NCI-H345 (cell line): ENCODE measurements around the gene LRPPRC.

Source experiments
- DNase-seq: peaks from one replicate; lab custom pipeline; 2025; lab: John Stamatoyannopoulos, UW

The LRPPRC gene

DNA sequence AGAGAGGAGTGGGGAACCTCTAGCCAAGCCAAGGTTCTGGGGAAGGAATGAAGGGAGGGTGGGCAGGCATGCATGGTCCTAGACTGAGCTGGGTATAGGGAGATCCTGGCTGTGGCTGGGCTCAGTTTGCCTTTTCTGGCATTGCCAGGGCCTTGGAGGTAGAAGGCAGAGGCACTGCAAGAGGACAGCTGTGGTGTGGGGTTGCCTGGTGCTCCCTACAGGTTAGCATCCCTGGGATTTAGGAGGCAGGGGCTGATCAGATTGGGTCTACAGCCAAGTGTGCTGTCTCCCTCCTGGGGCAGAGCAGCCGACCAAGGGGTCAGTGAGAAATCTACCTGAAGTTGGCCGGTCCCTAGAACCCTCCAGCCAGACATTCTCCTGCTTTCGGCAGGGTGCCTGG, 141.1 kb downstream of the LRPPRC start:
- no peak for DNase-seq

DNA sequence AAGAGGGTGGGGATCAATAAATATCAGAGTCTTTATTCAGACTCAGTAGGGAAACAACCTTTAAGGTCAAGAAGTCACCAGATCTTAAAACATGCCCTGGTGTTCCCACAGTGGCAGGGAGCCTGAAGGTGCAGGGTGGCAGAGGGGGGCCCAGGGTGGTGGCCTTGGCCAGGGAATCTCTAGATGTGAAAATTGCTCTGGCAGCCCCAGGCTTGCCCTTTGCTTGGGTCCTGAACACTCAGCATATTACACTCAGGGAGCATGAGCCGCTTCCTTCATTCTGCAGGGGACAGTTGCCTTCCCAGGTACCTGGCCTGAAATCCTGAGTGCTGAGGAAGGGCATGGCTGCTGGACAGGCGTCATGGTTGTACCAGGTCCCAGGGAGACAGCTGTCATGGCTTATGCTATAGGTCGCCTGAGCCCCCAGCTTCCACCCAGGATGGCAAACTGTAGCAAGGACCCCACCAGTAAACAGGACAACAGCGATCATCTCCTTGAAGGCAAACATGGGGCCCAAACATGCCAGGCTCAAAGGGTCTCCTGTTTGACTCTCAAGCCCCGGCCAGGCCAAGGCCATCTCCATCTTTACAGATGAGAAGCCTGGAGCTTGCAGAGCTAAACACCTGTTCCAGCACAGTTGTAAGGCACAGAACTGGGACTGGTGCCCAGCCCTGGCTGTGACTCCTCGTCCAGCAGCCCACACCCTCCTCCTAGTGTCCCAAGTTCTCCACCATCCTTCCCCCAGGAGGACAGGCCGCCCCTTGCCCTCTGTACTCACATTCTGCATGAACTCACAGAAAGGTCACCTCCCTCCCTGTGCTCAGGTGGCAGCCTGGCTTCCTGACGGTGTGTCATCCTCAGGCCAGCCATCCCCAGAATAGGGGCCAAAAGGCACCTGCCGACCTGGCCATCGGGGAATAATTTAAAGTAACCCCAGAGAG, 142.4 kb downstream of the LRPPRC start:
- no peak for DNase-seq

DNA sequence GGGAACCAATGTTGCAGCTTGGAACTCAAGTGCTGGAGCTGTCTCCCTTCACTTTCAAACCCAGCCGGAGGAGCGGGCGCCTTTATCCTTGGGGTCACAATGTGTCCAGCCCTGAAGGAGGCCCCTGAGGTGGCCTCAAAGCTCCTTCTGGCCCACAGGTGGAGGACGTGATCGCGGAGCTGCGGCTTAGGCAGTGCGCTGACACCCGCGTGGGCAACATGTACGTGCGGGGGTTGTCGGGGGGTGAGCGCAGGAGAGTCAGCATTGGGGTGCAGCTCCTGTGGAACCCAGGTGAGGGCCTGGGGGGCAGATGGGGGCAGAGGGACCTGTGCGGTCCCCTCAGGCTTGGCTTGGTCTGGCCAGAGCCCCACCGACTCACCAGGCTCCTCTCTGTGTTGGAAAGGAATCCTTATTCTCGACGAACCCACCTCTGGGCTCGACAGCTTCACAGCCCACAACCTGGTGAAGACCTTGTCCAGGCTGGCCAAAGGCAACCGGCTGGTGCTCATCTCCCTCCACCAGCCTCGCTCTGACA, 143.5 kb downstream of the LRPPRC start:
- DNase-seq = no peak

DNA sequence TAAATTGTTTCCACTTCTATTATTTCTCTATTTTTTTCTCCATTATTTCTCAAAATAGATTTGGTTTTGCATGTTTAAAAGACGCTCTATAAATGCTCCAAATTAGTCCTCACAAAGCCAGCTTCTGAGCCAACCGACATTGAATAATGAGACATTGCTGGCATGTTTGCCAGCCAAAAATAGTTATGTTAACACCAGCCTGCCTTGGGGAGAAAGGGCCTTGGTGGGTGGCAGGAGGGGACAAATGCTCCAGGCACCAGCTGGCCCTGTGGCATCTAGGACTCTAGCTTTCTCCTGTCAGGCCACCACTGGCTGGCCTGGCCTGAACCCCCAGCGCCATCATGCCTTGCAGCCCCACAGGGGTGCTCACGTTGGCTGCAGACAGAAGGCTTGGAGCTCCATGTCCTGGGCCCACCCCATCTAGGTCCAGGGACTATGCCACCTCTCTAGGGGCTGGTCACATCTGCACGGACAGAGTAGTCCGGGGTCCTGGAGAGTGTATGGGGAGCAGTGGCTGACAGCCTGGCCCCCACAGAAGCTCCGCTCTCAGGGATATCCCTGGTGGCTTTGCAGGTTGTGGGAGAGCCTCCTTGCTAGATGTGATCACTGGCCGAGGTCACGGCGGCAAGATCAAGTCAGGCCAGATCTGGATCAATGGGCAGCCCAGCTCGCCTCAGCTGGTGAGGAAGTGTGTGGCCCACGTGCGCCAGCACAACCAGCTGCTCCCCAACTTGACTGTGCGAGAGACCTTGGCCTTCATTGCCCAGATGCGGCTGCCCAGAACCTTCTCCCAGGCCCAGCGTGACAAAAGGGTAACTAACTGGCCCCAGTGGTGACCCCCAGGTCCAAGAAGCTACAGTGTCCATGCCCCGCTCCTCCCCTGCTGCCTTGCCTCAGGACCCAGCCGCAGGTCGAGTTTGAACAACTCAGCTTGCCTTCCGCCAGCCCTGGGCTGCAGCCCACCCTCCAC, 144.5 kb downstream of the LRPPRC start:
- no peak for DNase-seq

DNA sequence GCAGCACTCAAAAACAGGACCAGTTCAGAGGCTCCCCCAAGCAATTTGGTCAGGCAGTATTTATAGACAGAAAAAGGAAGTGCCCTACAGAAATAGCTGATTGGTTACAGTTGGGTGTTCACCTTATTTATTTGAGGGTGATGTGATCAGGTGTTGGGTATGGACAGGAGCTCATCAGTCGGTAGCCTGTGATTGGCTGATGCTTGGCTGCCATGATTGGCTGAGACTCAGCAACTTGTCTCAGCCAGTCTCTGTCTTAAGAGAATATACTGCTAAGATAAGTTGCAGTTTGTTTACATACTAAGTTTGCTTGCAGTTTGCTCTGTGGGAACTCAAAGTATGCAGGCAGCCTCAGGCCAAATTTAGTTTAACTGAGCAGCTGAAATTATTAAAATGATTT, 147.6 kb downstream of the LRPPRC start:
- no peak for DNase-seq

DNA sequence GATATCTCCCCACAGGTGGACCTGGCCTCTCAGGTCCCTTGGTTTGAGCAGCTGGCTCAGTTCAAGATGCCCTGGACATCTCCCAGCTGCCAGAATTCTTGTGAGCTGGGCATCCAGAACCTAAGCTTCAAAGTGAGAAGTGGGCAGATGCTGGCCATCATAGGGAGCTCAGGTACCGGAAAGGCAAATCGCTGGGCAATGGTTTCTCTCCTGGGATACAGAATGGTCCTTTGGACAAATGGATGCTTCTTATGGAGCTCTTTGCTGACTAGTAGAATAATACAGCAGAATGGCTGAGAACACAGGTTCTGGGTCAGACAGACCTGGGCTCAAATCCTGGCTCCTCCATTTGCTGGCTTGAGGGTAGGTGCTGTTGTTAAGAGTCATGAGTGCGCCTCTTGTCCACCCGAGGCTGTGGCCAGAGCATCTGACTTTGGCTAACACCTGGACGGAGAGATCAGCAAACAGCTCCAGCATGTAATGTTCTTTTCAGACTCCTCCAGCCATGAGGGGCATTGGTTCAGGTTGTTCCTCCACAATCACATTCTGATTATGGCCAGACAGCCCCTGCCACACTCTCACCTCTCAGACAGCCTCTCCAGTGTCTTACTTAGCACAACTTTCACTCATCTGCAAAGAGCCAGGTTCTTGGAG, 149.5 kb downstream of the LRPPRC start:
- DNase-seq = no peak

DNA sequence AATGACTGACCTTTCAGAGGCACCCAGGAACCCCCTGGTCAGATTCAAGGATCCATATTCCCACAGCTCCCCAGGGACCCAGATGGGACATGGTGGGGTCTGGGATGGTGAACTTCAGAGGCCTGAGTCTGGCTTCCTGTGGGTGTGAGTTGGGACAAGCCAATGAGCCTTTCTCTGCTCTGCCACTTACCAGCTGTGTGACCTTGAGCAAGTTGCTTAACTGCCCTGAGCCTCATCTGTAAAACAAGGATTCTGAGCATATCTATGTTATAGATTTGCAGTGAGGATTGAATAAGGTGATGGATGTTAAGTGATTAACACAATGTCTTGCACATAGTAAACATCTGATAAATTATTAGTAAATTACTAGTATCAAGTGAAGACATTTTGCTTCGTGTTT, 150.6 kb downstream of the LRPPRC start:
- no peak for DNase-seq

DNA sequence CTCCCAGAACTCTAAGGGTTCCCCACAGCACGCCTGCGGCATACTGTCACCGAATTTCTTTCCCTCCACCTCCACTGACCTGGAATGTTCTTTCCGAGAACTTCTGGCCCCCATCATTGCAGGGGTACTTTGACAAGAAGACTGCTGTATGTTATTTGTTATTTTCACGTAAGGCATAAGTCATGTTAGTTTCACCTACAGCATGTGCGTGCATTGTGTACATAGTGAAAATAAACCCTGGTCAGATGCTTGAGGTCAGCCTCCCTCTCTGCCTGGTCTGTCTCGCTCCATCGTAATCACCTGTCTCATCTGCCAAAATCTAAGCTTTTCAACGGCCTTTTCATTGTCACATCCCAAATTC, 152.9 kb downstream of the LRPPRC start:
- DNase-seq = no peak

DNA sequence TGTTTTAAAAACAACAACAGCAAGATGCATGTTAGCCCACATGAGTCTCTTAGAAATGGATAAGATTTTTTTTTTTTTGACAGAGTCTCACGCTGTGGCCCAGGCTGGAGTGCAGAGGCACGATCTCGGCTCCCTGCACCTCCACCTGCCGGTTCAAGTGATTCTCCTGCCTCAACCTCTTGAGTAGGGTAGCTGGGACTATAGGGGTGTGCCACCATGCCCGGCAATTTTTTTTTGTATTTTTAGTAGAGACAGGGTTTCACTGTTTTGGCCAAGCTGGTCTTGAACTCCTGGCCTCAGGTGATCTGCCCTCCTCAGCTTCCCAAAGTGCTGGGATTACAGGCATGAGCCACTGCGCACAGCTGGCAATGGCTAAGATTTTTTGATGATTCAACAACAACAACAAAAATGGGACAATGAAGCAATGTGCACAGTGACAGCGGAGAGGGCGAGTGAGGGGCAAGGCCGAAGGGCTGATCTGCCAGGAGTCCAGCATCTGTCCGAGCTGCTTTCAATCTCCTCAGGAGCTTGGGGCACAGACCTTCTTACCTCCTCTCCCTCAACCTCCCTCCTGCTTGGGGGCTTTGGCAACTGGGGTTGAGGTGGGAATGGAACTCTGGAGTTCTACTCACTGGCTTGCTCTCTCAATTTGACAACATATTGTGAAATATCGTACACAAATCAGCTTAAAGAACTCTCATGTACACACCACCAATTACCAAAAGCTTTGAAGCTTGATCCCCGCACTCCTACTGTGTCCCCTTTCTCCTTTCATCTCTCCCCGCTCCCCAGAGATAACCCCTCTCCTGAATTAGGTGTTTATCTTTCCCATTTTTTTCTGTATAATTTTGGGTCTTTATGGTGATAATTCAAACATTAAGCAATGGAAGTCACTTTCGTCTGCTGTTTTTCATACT, 153.6 kb downstream of the LRPPRC start:
- DNase-seq = no peak

DNA sequence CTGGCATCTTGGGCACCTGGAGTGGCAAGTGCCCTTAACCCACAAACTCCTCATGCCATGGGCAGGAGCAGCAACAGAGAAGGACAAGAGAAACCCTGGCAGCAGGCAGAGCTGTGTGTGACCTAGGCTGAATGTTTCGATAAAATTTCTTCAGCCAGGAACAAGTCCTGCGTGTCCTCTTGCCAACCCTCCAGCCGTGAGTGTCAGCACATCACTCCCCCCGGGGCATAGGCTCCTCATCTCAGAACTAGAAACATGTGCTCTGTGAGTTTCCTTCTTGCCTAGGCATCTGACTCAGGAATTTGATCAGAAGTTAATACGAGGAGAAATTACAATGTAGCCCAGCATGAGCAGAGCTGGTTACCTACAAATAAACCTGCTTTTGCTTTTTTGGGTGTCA, 154.8 kb downstream of the LRPPRC start:
- DNase-seq = no peak

DNA sequence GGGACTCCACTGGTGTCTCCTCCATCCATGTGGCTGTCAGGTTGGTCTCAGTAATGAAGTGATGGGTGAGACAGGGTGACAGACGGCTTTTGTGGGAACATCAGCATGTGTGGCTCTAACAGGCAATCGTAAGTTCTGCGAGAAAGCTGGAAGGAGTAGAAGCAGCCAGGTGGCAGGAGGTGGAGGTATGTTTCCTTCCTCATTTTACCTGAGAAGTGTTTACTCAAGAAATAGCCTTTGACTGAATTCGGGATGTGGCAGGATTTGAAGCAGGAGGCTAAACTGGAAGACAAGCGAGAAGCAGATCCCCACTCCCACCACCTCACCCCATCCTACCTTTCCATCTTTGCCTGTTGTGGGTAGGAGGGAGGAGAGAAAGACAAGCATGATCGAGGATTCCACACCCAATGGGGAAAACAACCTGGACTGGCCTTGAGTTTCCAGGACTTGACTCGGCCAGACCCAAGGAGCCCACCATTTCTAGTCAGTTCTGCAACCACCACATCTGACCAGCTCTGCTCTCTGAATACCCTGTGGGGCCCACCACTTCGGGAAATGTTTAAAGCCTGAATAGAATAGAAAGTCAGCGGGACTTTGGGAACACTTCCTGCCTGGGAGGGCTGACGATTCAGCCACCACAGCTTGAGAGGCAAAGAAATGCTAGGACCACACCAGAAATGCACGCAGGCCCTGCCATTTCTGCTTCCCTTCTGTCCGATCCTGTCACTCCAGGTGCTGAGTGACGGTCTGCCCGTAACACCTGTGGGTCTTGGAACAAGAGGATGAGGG, 155.8 kb downstream of the LRPPRC start:
- DNase-seq = no peak

DNA sequence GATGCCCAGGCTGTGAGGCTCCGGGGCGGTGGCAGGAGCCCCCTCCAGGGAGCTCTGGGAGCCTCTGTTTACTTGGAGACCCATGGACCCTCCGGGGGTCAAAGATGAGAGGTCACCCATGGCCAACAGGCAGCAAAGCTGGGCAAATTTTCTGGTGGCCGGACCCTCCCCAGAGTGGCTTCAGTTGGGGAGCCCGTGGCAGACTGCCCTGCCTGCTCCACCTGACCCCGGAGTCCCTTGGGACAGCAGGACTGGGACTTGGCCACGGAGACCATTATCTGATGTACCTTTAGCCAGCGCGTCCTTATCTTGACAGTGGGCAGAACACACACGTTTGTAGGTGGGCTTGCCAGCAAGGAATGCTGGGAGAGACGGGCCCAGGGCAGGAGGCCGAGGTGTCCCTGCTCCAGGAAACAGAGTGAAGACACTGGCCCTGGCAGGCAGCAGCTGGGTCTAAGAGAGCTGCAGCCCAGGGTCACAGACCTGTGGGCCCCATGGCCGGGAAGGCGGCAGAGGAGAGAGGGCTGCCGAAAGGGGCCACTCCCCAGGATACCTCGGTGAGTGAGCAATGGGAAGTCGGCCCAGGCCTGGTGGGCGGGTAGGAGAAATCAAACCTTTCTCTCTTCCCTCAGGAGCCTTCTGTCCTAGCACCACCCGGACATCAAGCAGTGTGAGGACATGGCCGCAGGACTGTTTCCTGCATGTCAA, 157.1 kb downstream of the LRPPRC start, which contains the start of the genes ABCG5 and ABCG8:
ABCG5 (minus strand) TSS at position 280 of the 708 bp plus-strand sequence; CDS start at position 120, 160 bp downstream.
ABCG8 (plus strand) TSS at position 412 of the 708 bp plus-strand sequence; CDS start at position 495, 83 bp downstream.
- DNase-seq = no peak

DNA sequence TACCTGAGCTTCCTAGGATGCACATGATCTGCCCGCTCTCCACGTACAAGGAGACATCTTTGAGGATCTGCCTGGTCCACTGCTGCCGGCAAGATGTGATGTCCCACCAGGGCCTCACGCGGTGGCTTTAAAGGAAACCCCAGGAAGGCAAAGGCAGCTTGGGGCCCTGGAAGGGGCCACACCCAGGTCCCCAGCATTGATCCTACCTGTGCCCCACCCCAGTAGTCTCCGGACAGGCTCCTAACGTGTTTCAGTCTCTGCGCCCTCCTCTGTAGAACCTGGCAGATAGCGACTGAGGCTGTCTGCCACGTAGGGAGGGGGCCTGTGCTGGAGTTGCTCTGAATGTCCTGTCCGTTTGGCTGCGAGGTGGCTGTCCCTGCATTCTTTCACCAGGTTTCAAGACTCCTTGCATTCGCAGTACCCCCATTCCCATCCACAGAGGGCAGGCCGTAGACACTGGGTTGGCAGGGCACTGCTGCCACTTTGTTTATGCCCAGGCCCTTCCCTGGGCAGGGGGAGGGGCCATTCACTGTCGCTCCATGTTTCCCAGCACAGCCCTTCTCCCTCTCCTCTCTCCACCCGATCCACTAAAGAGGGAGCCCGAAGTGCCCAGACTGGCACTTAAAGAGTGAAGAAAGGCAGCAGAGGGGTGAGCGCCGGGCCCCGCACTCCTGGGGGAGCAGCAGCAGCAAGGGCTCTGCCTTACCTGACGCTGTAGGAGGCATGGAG, 157.8 kb downstream of the LRPPRC start:
- no peak for DNase-seq

DNA sequence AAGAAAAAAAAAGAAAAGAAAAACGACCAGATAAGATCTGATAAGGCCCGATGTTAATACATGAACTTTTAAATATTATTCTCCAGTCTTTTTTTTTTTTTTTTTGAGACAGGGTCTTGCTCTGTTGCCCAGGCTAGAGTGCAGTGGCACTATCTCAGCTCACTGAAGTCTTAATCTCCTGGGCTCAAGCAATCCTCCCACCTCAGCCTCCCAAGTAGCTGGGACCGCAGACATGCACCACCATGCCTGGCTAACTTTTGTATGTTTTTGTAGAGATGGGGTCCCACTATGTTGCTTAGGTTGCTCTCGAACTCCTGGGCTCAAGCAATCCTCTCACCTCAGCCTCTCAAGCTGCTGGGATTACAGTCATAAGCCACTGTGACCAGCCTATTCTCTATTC, 158.8 kb downstream of the LRPPRC start:
- DNase-seq = no peak
